C4-2B (cell line): ENCODE data around the gene MEF2D.

ENCODE experiments used
- H3K27ac ChIP-seq: fragments of 450-650 bp; 2 replicates; pipeline ENCODE4 v1.5.1; 2017
- ZFX ChIP-seq: fragments of 450-650 bp; IDR thresholded peaks from 2 replicates; pipeline ENCODE4 v1.6.1; 2017
- TF ChIP-seq, protein P1 (sequence below): fragments of 450-650 bp; conservative IDR thresholded peaks from 2 replicates; pipeline ENCODE4 v1.5.1; 2017; ENCODE audit warnings: mild to moderate bottlenecking

The MEF2D gene

DNA sequence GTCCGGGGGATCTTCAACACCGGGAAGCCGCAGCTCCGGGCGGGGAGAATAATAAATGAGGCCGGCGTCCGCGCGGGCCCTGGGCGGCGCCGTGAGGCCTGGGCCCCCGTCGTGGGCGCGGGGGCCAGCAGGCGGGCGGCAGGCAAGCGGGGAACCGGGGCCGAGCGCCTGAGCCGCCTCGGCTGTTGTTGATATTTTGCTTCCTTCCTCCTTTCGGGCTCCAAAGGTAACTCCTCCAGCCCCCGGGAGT is at the start of gene MEF2D:
Gene MEF2D (minus strand): TSS at position 233 of the 250 bp plus-strand sequence. CDS start 17,483 bp downstream, outside the sequence.
- no peak for TF ChIP-seq ZFX
- TF ChIP-seq, protein P1, sequence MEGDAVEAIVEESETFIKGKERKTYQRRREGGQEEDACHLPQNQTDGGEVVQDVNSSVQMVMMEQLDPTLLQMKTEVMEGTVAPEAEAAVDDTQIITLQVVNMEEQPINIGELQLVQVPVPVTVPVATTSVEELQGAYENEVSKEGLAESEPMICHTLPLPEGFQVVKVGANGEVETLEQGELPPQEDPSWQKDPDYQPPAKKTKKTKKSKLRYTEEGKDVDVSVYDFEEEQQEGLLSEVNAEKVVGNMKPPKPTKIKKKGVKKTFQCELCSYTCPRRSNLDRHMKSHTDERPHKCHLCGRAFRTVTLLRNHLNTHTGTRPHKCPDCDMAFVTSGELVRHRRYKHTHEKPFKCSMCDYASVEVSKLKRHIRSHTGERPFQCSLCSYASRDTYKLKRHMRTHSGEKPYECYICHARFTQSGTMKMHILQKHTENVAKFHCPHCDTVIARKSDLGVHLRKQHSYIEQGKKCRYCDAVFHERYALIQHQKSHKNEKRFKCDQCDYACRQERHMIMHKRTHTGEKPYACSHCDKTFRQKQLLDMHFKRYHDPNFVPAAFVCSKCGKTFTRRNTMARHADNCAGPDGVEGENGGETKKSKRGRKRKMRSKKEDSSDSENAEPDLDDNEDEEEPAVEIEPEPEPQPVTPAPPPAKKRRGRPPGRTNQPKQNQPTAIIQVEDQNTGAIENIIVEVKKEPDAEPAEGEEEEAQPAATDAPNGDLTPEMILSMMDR = no peak
- H3K27ac ChIP-seq = peak within 1 kb of the TSS; percentile 95

DNA sequence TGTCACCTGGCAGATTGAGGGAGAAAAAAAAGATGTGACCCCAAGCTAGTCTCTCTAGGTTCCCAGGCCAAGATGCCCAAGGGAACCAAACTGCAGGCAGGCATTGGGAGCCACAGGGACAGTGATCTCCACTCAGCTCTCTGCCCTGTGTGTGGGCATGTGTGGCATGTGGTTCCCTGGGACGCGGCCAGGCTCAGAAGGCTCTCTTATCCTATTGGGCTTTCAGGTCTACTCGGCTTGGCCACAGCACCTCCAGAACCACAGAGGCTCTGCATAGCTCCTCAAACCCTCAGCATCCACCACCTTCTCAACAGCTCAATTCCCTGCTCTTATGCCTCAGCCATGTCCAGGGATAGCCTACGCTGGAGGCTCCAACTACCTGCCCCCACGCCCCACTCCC is 49.8 kb upstream of the MEF2D start:
- no peak overlapping the region for H3K27ac ChIP-seq
- TF ChIP-seq, protein P1 = no peak
- no peak for TF ChIP-seq ZFX

GRCh38 chr1:156549831-156550230 is 49.3 kb upstream of the MEF2D start:
- H3K27ac ChIP-seq = no peak overlapping the region
- TF ChIP-seq, protein P1 = no peak
- no peak for TF ChIP-seq ZFX

DNA sequence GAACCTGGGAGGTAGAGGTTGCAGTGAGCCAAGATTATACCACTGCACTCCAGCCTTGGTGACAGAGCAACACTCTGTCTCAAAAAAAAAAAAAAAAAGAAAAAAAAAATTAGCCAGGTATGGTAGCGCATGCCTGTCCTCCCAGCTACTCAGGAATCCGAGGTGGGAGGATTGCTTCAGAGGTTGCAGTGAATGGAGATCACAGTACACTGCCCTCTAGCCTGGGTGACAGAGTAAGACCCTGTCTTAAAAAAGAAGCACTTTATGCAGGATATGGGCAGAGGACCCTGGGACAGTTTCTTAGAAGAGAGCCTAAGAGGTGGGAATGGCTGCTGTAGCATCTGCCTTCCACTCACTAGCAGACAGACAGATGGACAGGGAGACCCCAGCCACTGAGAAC is 48.8 kb upstream of the MEF2D start:
- TF ChIP-seq, protein P1 = no peak
- no peak for TF ChIP-seq ZFX
- no peak overlapping the region for H3K27ac ChIP-seq

GRCh38 chr1:156547982-156548381 is 47.4 kb upstream of the MEF2D start:
- TF ChIP-seq, protein P1 = no peak
- no peak for TF ChIP-seq ZFX
- H3K27ac ChIP-seq = no peak overlapping the region

GRCh38 chr1:156547434-156547833 is 46.9 kb upstream of the MEF2D start:
- H3K27ac ChIP-seq = no peak overlapping the region
- TF ChIP-seq, protein P1 = no peak
- TF ChIP-seq ZFX = no peak

DNA sequence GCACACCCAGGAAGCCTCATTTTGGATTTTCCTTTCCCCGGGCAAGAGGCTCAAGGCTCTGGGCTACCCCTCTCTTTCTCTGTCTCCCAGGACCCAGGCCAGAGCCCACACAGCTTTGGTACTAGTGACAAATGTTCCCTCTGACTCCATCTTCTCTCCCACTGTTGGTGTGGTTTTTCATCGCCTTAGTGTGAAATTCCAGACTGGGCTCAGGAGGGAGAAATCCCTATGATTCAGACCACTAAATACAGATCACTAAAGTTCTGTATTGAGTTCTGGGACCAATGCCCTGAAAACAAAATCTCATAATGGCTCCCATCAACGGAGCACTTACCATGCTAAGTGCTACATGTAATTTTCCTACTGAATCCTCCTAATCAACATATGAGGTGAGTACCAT is 45.7 kb upstream of the MEF2D start:
- H3K27ac ChIP-seq = no peak overlapping the region
- TF ChIP-seq, protein P1 = no peak
- TF ChIP-seq ZFX = no peak

GRCh38 chr1:156544592-156545102 is 44.1 kb upstream of the MEF2D start:
- no peak overlapping the region for H3K27ac ChIP-seq

More at GRCh38 chr1:156544592-156545102, 44.1 kb upstream of the MEF2D start:
- TF ChIP-seq ZFX = no peak
- TF ChIP-seq, protein P1 = no peak
